GM23338 (cell line): ENCODE data around the gene LY86. TPM values are rescaled to one million over a fixed set of nuclear protein-coding genes. Genes with fewer than 3 reads are reported as not detected.

Experiments used
- ATAC-seq: fragments of 200-7000 bp; cut with Tn5 transposase; 3 replicates; pipeline ENCODE4 v1.9.1; 2020
- DNase-seq: peaks from one replicate; pipeline ENCODE4 v3.0.0-alpha.2; 2015; ENCODE audit warnings: low spot score
- H2AFZ ChIP-seq: fragments of 200-600 bp; sonication (generic); 2 replicates; pipeline ENCODE4 v1.8.0; 2016; ENCODE audit warnings: antibody characterized with exemption, mild to moderate bottlenecking, moderate library complexity
- H3F3A ChIP-seq: fragments of 200-600 bp; sonication (generic); replicated peaks from 2 replicates; pipeline ENCODE4 v1.8.0; 2017; ENCODE audit warnings: antibody characterized with exemption, mixed run types, low read depth
- H3K27ac ChIP-seq: fragments of 200-600 bp; sonication (generic); 2 replicates; pipeline ENCODE4 v1.6.1; 2016; ENCODE audit warnings: low read depth
- H3K27me3 ChIP-seq: fragments of 200-600 bp; sonication (generic); 2 replicates; pipeline ENCODE4 v1.8.0; 2016; ENCODE audit warnings: mild to moderate bottlenecking, mixed run types, moderate library complexity; ENCODE audit not compliant: insufficient read depth
- H3K36me3 ChIP-seq: fragments of 200-600 bp; sonication (generic); 2 replicates; pipeline ENCODE4 v1.8.0; 2016; ENCODE audit warnings: mild to moderate bottlenecking; ENCODE audit not compliant: insufficient read depth
- H3K4me1 ChIP-seq: fragments of 200-600 bp; sonication (generic); 2 replicates; pipeline ENCODE4 v1.8.0; 2016; ENCODE audit warnings: mild to moderate bottlenecking, moderate library complexity; ENCODE audit not compliant: insufficient read depth
- H3K4me2 ChIP-seq: fragments of 200-600 bp; sonication (generic); 2 replicates; pipeline ENCODE4 v1.7.1; 2017; ENCODE audit warnings: mixed run types
- H3K4me3 ChIP-seq: fragments of 200-600 bp; sonication (generic); 2 replicates; pipeline ENCODE4 v1.6.1; 2016; ENCODE audit warnings: mixed run types
- H3K79me2 ChIP-seq: fragments of 200-600 bp; sonication (generic); replicated peaks from 2 replicates; pipeline ENCODE4 v1.8.0; 2017; ENCODE audit warnings: mild to moderate bottlenecking; ENCODE audit not compliant: insufficient read depth
- H3K9me2 ChIP-seq: fragments of 200-600 bp; sonication (generic); 2 replicates; pipeline ENCODE4 v1.8.0; 2017; ENCODE audit not compliant: insufficient read depth
- H4K20me1 ChIP-seq: fragments of 200-600 bp; sonication (generic); replicated peaks from 2 replicates; pipeline ENCODE4 v1.8.0; 2017; ENCODE audit warnings: mild to moderate bottlenecking; ENCODE audit not compliant: insufficient read depth
- H3K27ac Mint-ChIP-seq: 2 replicates; pipeline ENCODE4 v1.8.0; 2020; ENCODE audit warnings: inconsistent platforms, mild to moderate bottlenecking, moderate library complexity, mixed read lengths
- H3K27me3 Mint-ChIP-seq: 3 replicates; pipeline ENCODE4 v1.8.0; 2022; ENCODE audit warnings: low read depth, mild to moderate bottlenecking, moderate library complexity, mixed read lengths, inconsistent platforms; ENCODE audit not compliant: insufficient read depth, poor library complexity
- H3K36me3 Mint-ChIP-seq: 3 replicates; pipeline ENCODE4 v1.8.0; 2021; ENCODE audit warnings: low read depth, mild to moderate bottlenecking, inconsistent platforms, moderate library complexity, mixed read lengths
- H3K4me1 Mint-ChIP-seq: 3 replicates; pipeline ENCODE4 v1.8.0; 2020; ENCODE audit warnings: mild to moderate bottlenecking, inconsistent platforms, mixed read lengths
- H3K4me3 Mint-ChIP-seq: 3 replicates; pipeline ENCODE4 v1.8.0; 2021; ENCODE audit warnings: moderate library complexity, mild to moderate bottlenecking, inconsistent platforms, mixed read lengths
- H3K9me3 Mint-ChIP-seq: 3 replicates; pipeline ENCODE4 v1.8.0; 2020; ENCODE audit warnings: moderate library complexity, mild to moderate bottlenecking, inconsistent platforms, mixed read lengths
- CTCF ChIP-seq, 2 experiments: fragments of 200-600 bp in 1 of 2; sonication (generic) in 1 of 2; conservative IDR thresholded peaks; 2 replicates each; pipeline versions ENCODE4 v1.5.1 to v1.6.1; 2016 to 2017; ENCODE audit warnings: antibody characterized with exemption in 2 of 2, low read depth in 2 of 2, mild to moderate bottlenecking in 2 of 2, moderate library complexity in 1 of 2
- EZH2 ChIP-seq: fragments of 200-600 bp; sonication (generic); IDR thresholded peaks from one replicate; pipeline ENCODE4 v1.8.0; 2017; ENCODE audit warnings: antibody characterized with exemption, mild to moderate bottlenecking, low read depth; ENCODE audit not compliant: unreplicated experiment
- NANOG ChIP-seq: IDR thresholded peaks from 2 replicates; pipeline ENCODE4 v1.6.1; 2016; ENCODE audit warnings: antibody characterized with exemption, borderline replicate concordance
- REST ChIP-seq: IDR thresholded peaks from one replicate; pipeline ENCODE4 v1.6.1; 2018; ENCODE audit warnings: antibody characterized with exemption; ENCODE audit not compliant: unreplicated experiment
- ZNF331 ChIP-seq: fragments of 250-450 bp; sonication (Bioruptor Pico); IDR thresholded peaks from 2 replicates; pipeline ENCODE4 v1.5.0; 2020; ENCODE audit warnings: low read depth, mild to moderate bottlenecking, moderate library complexity
- ZNF462 ChIP-seq: fragments of 250-450 bp; sonication (Bioruptor Pico); IDR thresholded peaks from 2 replicates; pipeline ENCODE4 v1.5.0; 2020; ENCODE audit warnings: mild to moderate bottlenecking, moderate library complexity
- polyA plus RNA-seq: library from polyadenylated mRNA; unstranded; fragments of >200 nt; fragmentation: Nextera tagmentation; extraction: Ambion mirVana; gene quantifications from 2 replicates; pipeline ENCODE4 v1.2.1, GENCODE V29; 2016
- total RNA-seq: library from RNA; depleted of rRNA; stranded (reverse); fragments of >200 nt; shearing (Covaris generic); gene quantifications from 2 replicates; pipeline ENCODE4 v1.2.3, GENCODE V29; 2014

Gene LY86
- total and polyA plus RNA-seq, 2 experiments from 2014 or later: 0.29 TPM; not detected in 1

GRCh38 chr6:6542357-6542756 lies 46.2 kb upstream of the LY86 start:
- no peak for DNase-seq
- Histone ChIP-seq H3K79me2 (no peaks in the 10 kb centered on the region), H3K4me3 (no peak overlapping the region), H3K27me3 (peaks cover 21% of the 10 kb centered on the region), H2AFZ (no peak overlapping the region), H3K4me2 (no peak overlapping the region), H3K9me2 (peaks cover 5% of the 10 kb centered on the region), H3K4me1 (peaks cover 22% of the 10 kb centered on the region), H3K36me3 (no peaks in the 10 kb centered on the region), H4K20me1 (no peaks in the 10 kb centered on the region), H3F3A (no peaks in the 10 kb centered on the region), H3K27ac (no peak overlapping the region)
- no peak for ATAC-seq
- Mint-ChIP-seq H3K4me1 (peaks cover 19% of the 10 kb centered on the region), H3K36me3 (peaks cover 12% of the 10 kb centered on the region; the same call in 2 of the 3 replicates), H3K27me3 (peaks cover 22% of the 10 kb centered on the region), H3K27ac (no peak overlapping the region), H3K9me3 (peaks cover 18% of the 10 kb centered on the region), H3K4me3 (no peak overlapping the region)
- TF ChIP-seq EZH2: no peak
- TF ChIP-seq CTCF (conservative IDR thresholded peaks at IDR 0.05; ENCODE audit: low read depth in 2 of 2): no peak

GRCh38 chr6:6543181-6543879 lies 45.2 kb upstream of the LY86 start:
- Histone ChIP-seq H2AFZ (no peak overlapping the region), H3K27ac (no peak overlapping the region), H3K4me2 (no peak overlapping the region), H3K9me2 (peaks cover 5% of the 10 kb centered on the region), H3F3A (no peaks in the 10 kb centered on the region), H3K79me2 (no peaks in the 10 kb centered on the region), H3K27me3 (peaks cover 21% of the 10 kb centered on the region), H3K36me3 (no peaks in the 10 kb centered on the region), H3K4me3 (no peak overlapping the region), H4K20me1 (no peaks in the 10 kb centered on the region), H3K4me1 (peaks cover 21% of the 10 kb centered on the region)
- Mint-ChIP-seq H3K27me3 (peaks cover 26% of the 10 kb centered on the region), H3K27ac (no peak overlapping the region), H3K4me3 (no peak overlapping the region), H3K36me3 (peaks cover 12% of the 10 kb centered on the region; the same call in 2 of the 3 replicates), H3K4me1 (peaks cover 23% of the 10 kb centered on the region), H3K9me3 (peaks cover 18% of the 10 kb centered on the region)
- DNase-seq: no peak
- ATAC-seq: no peak
- no peak for TF ChIP-seq ZNF331
- TF ChIP-seq REST: no peak
- TF ChIP-seq ZNF462 (CRISPR knock-in tag): no peak
- no peak for TF ChIP-seq NANOG
- TF ChIP-seq CTCF (conservative IDR thresholded peaks at IDR 0.05; ENCODE audit: low read depth in 2 of 2): no peak
